ENCODE data around the gene CCBE1.

CCBE1 gene

DNA sequence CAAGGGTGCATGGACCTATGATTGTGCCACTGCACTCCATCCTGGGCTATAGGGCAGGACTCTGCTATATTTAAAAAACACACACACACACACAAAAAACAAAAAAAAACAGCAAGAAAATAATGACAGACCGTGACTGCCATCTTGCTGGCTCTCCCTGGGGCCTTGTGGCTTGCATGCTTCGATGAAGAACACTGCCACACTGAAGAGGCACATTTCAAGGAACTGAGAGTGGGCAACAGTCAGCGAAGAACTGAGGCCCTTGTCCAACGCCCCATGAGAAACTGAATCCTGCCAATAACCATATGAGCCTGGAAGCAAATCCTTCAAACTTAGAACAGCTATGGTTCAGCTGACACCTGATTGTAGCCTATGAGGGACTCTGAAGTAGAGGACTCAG lies 158.1 kb downstream of the CCBE1 start:
- no peaks in the 10 kb centered on the region for H3K27me3 ChIP-seq (ENCODE audit: insufficient read depth, poor library complexity, severe bottlenecking)
- no peak for ATAC-seq (ENCODE audit: low read depth)
- H3K9me3 ChIP-seq (ENCODE audit: severe bottlenecking): no peaks in the 10 kb centered on the region
- no peak overlapping the region for H3K27ac ChIP-seq (ENCODE audit: poor library complexity, severe bottlenecking)
- DNase-seq (ENCODE audit: low spot score): no peak
- no peaks in the 10 kb centered on the region for H3K36me3 ChIP-seq (ENCODE audit: low read depth)
- no peak overlapping the region for H3K4me3 ChIP-seq (ENCODE audit: severe bottlenecking)
- H3K4me1 ChIP-seq (ENCODE audit: insufficient read depth, poor library complexity, severe bottlenecking): no peaks in the 10 kb centered on the region
- TF ChIP-seq, protein P1, sequence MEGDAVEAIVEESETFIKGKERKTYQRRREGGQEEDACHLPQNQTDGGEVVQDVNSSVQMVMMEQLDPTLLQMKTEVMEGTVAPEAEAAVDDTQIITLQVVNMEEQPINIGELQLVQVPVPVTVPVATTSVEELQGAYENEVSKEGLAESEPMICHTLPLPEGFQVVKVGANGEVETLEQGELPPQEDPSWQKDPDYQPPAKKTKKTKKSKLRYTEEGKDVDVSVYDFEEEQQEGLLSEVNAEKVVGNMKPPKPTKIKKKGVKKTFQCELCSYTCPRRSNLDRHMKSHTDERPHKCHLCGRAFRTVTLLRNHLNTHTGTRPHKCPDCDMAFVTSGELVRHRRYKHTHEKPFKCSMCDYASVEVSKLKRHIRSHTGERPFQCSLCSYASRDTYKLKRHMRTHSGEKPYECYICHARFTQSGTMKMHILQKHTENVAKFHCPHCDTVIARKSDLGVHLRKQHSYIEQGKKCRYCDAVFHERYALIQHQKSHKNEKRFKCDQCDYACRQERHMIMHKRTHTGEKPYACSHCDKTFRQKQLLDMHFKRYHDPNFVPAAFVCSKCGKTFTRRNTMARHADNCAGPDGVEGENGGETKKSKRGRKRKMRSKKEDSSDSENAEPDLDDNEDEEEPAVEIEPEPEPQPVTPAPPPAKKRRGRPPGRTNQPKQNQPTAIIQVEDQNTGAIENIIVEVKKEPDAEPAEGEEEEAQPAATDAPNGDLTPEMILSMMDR (IDR thresholded peaks at IDR 0.05; ENCODE audit: poor library complexity, severe bottlenecking): no peak

DNA sequence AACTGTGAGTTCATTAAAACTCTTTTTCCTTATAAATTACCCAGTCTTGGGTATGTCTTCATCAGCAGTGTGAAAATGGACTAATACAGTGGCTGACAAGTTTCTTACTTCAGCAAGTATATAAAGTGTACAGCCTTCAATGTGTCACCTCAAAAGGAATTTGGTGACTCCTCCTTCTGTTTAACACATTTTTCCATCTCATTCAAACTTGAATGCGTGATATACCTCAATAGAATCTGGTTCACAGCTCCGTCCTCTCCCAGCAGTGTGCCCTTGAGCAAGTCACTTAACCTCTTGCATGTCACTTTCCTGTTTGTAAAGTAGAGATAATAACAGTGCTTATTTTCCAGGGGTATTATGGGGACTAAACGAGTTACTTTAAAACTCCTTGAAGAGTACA lies 159.6 kb downstream of the CCBE1 start:
- no peaks in the 10 kb centered on the region for H3K9me3 ChIP-seq (ENCODE audit: severe bottlenecking)
- TF ChIP-seq, protein P1 (IDR thresholded peaks at IDR 0.05; ENCODE audit: poor library complexity, severe bottlenecking): no peak
- H3K4me1 ChIP-seq (ENCODE audit: insufficient read depth, poor library complexity, severe bottlenecking): no peaks in the 10 kb centered on the region
- H3K27me3 ChIP-seq (ENCODE audit: insufficient read depth, poor library complexity, severe bottlenecking): no peaks in the 10 kb centered on the region
- no peaks in the 10 kb centered on the region for H3K36me3 ChIP-seq (ENCODE audit: low read depth)
- no peak overlapping the region for H3K4me3 ChIP-seq (ENCODE audit: severe bottlenecking)
- no peak for DNase-seq (ENCODE audit: low spot score)
- ATAC-seq (ENCODE audit: low read depth): no peak
- no peak overlapping the region for H3K27ac ChIP-seq (ENCODE audit: poor library complexity, severe bottlenecking)

DNA sequence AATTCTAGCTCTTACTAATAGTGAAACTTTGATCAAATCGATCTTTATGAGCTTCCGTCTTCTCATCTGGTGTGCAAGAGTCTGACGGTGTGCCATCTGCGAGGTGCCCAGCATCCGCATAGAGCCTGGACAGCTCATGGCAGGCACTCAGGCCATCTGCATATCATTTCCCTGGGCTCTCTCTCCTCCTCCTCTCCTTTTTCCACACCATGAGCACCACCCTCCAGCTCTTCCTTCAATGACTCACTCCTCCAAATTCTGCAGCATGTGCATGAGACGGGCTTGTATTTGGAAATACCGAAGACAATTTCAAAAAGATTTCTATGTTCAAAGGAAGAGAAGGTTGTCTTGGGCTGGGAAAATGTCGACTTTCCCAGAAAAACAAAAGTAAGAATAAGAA lies 161.1 kb downstream of the CCBE1 start:
- Histone ChIP-seq H3K36me3 (ENCODE audit: low read depth) (no peaks in the 10 kb centered on the region), H3K27me3 (ENCODE audit: insufficient read depth, poor library complexity, severe bottlenecking) (no peaks in the 10 kb centered on the region), H3K9me3 (ENCODE audit: severe bottlenecking) (no peaks in the 10 kb centered on the region), H3K4me3 (ENCODE audit: severe bottlenecking) (no peak overlapping the region), H3K4me1 (ENCODE audit: insufficient read depth, poor library complexity, severe bottlenecking) (no peaks in the 10 kb centered on the region), H3K27ac (ENCODE audit: poor library complexity, severe bottlenecking) (no peak overlapping the region)
- TF ChIP-seq, protein P1 (IDR thresholded peaks at IDR 0.05; ENCODE audit: poor library complexity, severe bottlenecking): no peak
- ATAC-seq (ENCODE audit: low read depth) (no peak), DNase-seq (ENCODE audit: low spot score) (no peak)

DNA sequence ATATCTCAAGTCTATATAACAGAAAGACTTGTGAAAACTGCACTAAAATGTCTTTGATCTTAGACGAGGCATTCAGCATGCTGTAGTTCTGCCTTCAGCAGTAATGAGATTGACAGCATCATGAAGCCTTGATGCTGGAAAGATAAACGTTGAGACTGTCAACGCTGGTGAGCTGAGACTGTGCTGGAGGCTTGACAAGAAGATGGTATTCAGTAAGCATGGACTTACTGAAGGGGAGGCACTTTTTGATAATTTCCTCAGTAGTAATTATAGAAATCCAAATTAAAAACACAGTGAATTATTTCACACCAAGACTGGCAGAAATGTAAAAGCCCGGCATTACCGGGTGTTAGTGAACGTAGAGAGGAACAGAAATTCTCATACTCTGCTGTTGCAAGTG lies 162.2 kb downstream of the CCBE1 start:
- no peak overlapping the region for H3K4me3 ChIP-seq (ENCODE audit: severe bottlenecking)
- H3K9me3 ChIP-seq (ENCODE audit: severe bottlenecking): no peaks in the 10 kb centered on the region
- TF ChIP-seq, protein P1 (IDR thresholded peaks at IDR 0.05; ENCODE audit: poor library complexity, severe bottlenecking): no peak
- no peaks in the 10 kb centered on the region for H3K4me1 ChIP-seq (ENCODE audit: insufficient read depth, poor library complexity, severe bottlenecking)
- DNase-seq (ENCODE audit: low spot score) (no peak), ATAC-seq (ENCODE audit: low read depth) (no peak)
- no peaks in the 10 kb centered on the region for H3K27me3 ChIP-seq (ENCODE audit: insufficient read depth, poor library complexity, severe bottlenecking)
- no peaks in the 10 kb centered on the region for H3K36me3 ChIP-seq (ENCODE audit: low read depth)
- no peak overlapping the region for H3K27ac ChIP-seq (ENCODE audit: poor library complexity, severe bottlenecking)

DNA sequence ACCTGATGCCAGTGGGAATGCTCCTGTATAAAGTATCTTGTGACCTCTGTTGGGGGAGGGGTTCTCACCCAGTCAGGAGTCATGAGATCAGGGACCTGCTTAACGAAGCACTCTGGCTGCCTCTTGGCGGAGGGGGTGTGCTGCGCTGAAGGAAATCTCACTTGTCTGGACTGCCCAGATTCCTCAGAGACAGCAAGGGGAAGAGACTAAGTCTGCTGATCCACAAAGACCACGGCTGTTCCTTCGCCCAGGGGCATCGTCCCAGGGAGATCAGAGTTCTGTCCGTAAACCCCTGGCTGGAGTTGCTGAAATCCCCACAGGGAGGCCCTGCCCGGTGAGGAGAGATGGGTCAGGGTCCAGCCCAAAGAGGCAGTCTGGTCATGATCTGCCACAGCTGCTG lies 168.4 kb downstream of the CCBE1 start:
- Histone ChIP-seq H3K27ac (ENCODE audit: poor library complexity, severe bottlenecking) (no peak overlapping the region), H3K27me3 (ENCODE audit: insufficient read depth, poor library complexity, severe bottlenecking) (no peaks in the 10 kb centered on the region), H3K9me3 (ENCODE audit: severe bottlenecking) (no peaks in the 10 kb centered on the region), H3K36me3 (ENCODE audit: low read depth) (no peaks in the 10 kb centered on the region), H3K4me1 (ENCODE audit: insufficient read depth, poor library complexity, severe bottlenecking) (no peaks in the 10 kb centered on the region), H3K4me3 (ENCODE audit: severe bottlenecking) (no peak overlapping the region)
- no peak for DNase-seq (ENCODE audit: low spot score)
- TF ChIP-seq, protein P1 (IDR thresholded peaks at IDR 0.05; ENCODE audit: poor library complexity, severe bottlenecking): no peak
- ATAC-seq (ENCODE audit: low read depth): no peak

All from RWPE2 (cell line).